GM11168 (cell line): ENCODE data around the gene TBC1D5.
"Not testable (repeated sequence)": the region's sequence is repeated elsewhere in the genome, so short reads cannot be mapped to it uniquely, and the experiment has no call there.

Source experiments
- in situ Hi-C: fragments of 300-500 bp; cut with MboI; formaldehyde crosslinking; loops from one replicate; pipeline ENCODE4 v1.12.0; 2022; ENCODE audit warnings: low sequenced_read_pairs; ENCODE audit not compliant: unreplicated experiment

The TBC1D5 gene

DNA sequence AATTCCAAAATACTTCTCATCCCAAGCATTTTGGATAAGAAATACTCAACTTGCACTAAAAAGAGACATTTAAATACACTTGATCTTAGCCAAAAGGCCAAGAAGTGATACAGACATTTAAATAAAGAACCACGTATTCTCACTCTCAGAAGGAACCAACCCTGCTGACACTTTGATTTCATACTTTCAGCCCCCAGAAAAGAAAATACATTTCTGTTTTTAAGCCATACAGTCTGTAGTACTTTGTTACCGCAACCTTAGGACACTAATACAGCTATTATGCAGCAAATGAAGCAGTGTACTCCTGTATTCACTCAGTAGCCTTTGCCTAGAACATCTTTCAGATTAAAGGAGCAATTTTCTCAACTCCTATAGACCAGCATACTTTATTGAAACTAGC lies 86.7 kb downstream of the TBC1D5 start:
- in situ Hi-C loops, result no loop called here

DNA sequence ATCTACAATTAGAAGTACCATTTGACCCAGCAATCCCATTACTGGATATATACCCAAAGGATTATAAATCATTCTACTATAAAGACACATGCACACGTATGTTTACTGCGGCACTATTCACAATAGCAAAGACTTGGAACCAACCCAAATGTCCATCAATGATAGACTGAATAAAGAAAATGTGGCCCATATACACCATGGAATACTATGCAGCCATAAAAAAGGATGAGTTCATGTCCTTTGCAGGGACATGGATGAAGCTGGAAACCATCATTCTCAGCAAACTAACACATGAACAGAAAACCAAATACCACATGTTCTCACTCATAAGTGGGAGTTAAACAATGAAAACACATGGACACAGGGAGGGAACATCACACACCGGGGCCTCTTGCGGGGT lies 92.7 kb downstream of the TBC1D5 start:
- in situ Hi-C loops, result not testable (repeated sequence)

DNA sequence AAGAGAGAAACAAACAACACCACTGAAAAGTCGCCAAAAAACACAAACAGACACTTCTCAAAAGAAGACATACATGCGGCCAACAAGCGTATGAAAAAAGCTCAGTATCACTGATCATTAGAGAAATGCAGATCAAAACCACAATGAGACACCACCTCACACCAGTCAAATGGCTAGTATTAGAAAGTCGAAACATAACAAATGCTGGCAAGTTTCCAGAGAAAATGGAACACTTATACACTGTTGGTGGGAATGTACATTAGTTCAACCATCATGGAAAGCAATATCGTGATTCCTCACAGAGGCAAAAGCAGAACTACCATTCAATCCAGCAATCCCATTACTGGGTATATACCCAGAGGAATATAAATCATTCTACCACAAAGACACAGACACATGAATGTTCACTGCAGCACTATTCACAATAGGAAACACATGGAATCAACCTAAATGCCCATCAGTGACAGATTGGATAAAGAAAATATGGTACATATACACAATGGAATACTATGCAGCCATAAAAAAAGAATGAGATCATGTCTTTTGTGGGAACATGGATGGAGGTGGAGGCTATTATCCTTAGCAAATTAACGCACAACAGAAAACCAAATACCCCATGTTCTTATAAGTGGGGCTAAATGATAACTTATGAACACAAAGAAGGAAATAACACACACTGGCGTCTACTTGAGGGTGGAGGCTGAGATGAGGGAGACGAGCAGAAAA lies 93.6 kb downstream of the TBC1D5 start:
- in situ Hi-C loops, result not testable (repeated sequence)

DNA sequence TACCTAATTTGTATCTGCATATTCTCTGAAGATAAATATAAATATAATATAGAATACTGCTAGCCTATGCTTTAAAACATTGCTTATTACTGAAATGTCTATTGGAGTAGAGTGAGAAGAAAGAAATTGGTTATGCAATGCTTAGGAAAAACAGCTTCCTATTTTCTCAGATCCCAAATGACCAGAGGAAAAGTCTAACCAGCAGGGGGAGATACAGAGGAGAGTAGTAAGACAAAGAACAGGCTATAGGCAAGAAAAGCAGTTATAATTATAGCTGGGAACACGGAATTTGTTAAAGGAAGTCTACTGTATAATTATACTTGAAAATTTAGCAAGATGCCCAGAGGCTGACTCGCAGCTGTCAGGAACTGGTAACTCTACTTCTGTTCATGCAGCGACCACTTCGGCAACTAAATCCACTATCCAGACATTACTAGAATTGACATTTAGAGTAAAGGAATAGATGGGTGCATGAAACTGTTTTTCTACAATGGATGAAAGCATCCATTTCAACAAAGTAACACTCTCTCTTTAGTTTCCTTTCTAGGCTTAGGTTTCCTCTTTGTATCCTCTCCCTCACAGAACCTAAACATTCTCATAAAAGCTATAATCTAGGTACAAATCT lies 97.2 kb downstream of the TBC1D5 start:
- in situ Hi-C loops, result no loop called here

DNA sequence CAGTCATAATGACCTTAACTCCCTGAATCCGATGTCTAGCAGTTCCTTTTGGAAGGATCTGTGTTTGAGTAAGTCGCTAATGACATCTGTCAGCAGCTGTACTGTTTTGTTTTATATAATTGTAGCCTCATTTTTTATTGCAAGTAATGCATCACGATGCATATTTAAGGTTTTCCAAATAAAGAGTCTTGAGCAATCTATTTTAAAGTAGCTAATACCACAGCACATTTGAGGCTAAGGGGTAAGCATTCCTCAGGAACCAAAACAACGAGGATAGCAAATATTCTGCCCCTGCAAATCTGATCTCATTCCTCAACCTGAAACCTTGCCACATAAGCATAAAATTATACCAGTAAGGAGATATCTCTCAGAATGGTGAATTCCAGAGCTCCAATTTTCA lies 98.7 kb downstream of the TBC1D5 start:
- in situ Hi-C loops, result no loop called here

DNA sequence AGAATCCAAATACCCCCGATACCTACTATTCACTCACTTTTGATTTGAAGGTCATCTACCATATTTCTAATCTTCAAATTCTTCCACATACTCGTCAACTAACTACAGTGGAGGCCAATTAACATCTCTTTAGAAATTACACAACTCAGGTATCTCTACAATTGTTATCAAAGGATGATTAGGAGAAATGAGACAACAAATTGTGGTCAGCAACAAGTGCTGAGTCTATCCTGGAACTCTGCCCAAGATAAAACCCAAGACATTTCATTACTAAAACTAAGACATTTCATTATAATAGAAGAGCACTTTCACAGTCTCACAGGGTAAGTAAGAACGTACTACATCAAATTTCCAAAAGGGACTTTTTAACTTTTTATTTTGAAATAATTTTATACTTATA lies 100.0 kb downstream of the TBC1D5 start:
- in situ Hi-C loops, result no loop called here

DNA sequence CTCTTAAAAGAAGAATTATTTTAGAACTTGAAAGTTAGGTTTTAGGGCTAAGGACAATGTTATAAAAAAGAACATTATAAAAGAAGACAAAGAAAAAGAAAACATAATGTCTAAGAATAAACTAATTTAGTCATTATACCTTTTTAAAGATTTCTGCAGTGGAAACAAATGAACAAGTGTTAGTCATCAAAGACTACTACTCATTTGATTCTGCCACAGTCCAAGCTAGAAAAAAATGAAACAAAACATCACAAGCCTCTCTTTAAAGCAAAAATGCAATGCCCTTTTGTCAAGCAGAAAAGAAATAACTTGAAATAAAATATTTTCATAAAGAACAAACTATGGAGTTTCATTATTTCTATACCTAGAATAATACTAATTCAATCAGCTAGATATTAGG lies 102.0 kb downstream of the TBC1D5 start:
- in situ Hi-C loops, result no loop called here

DNA sequence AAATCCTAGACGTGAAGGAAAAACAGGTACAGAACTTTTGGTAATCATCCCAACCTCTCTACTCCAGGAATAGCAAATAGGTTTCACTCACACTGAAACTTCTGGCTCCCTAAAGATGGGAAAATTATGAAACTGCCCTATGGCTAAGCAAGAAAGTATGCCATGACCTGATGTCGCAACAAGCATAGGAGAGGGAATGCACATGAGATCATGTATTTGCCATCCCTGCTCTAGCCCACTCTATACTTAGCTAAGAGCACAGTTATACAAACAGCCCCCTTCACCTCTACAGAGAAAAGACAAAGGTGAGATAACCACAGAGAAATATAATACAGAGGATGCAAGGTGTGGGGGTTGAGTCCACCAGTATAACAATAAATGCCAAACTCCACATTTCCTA lies 102.7 kb downstream of the TBC1D5 start:
- in situ Hi-C loops, result no loop called here

DNA sequence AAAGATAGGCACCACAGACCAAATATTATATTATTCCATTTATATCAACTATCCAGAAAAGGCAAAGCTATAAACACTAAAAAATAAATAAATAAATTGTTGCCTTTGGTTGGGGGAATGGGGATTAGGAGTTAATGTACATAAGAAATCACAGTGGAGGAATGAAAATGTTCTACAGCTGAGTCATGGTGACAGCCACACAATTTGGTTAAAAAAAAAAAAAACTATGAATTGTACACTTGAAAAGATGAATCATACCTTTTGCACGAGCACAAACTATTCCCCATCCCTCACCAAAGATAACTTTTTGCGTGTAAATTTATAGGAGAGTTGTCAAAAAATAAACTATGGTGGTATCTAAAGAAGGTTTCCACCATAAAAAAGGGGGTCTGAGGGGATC lies 103.2 kb downstream of the TBC1D5 start:
- in situ Hi-C loops, result no loop called here

DNA sequence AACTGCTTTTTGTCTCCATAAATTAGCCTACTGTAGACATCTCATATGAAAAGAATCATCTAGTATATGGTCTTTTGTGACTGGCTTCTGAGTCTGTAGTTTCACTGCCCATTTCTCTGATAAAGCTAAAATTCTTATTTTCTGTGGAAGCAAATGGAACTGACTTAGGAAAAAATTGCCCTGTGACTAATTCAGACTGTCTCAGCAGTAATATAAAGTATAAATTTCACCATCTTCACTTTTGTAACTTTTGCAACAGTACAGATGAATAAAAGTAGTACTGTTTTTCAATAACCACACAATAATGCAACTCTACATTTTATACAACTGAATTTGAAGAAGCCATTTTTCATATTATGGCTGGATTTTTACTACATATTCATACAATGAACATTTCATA lies 104.1 kb downstream of the TBC1D5 start:
- in situ Hi-C loops, result no loop called here

DNA sequence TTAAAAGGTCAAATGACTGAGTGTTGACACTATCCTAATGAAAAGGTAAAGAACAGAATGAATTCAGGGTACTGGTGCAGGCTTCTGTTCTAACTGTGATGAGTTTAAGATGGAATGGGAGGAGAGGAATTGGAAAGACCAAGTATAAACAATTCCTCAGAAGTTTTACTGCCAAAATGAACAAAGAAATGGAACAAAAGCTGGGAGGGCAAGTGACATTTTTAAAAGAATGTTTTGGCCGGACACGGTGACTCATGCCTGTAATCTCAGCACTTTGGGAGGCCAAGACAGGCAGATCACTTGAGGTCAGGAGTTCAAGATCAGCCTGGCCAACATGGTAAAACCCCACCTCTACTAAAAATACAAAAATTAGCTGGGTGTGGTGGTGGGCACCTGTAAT lies 106.8 kb downstream of the TBC1D5 start:
- in situ Hi-C loops, result not testable (repeated sequence)

DNA sequence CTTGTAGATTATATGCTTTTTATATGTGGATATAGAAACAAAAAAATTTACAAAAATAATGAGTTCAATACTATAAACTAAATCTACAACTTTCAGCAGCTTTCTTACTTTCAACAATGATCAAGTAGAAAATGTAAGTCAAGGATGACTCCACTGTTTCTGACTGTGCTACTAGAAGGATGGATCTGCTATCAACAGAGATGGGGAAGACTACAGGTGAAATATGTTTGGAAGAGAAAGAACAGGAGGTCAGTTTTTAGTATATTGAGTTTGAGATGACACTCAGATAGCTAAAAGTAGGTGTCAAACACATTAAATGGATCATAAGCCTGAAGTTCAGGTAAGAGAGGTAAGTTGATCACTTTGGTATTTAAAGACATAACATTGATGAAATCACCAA lies 107.5 kb downstream of the TBC1D5 start:
- in situ Hi-C loops, result no loop called here

DNA sequence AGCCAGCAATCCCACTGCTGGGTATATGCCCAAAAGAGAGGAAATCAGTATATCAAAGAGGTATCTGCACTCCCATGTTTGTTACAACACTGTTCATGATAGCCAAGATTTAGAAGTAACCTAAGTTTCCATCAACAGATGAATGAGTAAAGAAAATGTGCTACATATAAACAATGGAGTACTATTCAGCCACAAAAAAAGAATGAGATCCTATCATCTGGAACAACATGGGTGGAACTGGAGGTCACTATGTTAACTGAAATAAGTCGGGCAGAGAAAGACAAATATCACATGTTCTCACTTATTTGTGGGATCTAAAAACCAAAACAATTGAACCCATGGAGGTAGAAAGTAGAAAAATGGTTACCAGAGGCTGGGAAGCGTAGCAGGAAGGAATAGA lies 108.2 kb downstream of the TBC1D5 start:
- in situ Hi-C loops, result no loop called here

DNA sequence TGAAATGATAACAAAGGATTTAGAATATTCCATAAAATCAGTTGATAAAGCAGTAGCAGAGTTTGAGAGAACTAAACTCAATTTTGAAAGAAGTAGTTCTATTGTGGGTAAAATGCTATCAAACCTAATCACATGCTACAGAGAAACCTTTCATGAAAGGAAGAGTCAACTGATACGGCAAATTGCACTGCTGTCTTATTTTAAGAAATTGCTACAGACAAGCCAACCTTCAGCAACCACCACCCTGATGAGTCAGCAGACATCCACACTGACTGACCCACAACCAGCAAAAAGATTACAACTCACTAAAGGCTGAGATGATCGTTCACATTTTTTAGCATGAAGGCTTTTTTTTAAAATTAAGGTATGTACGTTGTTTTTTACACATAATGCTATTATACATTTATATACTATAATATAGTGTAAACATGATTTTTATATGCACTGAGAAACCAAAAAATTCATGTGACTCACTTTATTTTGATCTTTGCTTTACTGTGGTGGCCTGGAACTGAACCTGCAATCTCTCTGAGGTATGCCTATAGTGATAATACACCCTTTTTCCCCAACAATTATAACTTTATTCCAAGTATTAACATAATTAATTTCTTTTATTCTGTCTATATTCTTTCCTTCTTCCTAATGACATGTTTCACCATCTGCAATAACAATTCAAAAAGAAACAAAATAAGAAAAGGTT lies 109.9 kb downstream of the TBC1D5 start:
- in situ Hi-C loops, result no loop called here

DNA sequence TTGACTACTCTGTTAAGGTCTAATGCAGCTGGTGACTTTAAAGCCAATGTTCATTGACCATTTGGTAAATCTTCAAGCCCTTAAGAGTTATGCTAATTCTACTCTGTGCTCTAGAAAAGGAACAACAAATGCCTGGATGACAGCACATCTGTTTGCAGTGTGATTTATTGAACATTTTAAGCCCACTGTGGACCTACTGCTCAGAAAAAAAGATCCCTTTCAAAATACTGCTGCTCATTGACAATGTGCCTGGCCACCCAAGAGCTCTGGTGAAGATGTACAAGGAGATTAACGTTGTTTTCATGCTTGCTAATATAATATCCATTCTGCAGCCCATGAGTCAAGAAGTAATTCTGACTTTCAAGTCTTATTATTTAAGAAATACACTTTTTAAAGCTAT lies 110.8 kb downstream of the TBC1D5 start:
- in situ Hi-C loops, result no loop called here

DNA sequence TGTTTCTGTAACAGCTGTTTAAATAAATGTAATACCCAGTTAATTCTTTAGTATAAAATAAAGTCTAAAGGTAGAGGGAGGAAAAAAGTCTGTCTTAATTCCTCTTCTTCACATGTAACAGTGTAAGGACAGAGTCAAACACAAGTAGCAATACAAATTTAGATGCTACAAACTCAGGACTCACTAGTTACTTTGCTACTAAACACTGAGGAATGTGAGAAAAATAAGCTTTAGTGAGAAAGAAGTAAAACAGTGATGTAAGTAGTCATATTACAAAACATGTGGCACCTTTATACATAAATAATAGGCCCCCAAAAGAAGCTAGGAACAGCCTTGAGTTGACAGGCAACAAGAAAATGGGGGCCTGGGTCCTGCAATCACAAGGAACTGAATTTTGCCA lies 113.0 kb downstream of the TBC1D5 start:
- in situ Hi-C loops, result no loop called here

DNA sequence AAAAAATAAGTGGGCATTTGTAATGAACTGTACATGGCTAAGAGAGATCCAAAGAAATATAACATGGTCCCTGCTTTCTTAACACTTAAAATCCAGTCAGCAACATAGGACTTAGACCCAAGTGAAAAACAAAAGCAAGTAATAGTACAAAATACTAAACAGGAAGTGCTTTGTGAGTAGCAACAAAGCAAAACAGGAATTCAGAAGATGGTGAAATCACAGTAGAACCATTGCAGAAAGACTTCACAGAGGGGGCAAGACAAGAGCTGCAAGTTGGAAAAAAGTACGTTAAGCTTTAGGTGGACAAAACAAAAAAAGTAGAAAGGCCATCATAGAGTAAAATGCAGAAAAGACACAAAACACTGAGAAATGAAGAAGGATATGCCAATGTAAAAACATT lies 116.0 kb downstream of the TBC1D5 start:
- in situ Hi-C loops, result no loop called here

DNA sequence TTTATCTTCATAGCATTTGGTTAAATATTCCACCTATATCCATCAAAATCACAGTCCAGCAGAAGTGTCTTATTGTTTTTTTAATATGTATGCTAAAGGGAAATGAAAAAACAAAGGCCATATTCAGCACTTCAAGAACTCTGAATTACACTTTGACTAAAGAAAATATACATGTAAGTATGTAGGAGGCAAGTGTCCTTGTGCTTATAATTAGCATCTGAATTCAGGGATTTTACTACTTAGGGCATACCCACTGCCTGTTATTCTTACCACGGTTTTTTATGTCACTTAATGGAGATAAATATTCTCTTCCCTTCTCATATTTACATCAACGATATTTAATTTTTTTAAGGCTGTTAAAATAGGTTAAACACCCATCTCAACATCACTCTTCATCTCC lies 117.3 kb downstream of the TBC1D5 start:
- in situ Hi-C loops, result no loop called here

DNA sequence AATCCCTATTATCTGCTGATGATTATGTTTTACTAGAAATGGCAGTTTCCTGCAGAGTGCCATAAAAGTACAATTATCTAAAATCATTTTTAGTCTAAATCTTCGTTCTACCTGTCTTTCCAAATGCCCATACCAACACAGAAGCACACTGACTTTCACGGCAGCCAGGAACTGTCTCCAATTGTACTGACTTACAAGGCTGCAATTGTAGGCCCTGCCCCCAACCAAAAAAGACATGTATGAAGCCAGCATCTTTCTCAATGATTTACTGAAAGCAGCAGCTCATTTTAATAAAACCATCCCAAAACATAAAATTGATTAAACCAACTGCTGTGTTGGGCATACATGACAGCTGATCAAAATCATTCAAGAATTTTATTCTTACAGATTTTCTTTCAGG lies 119.0 kb downstream of the TBC1D5 start:
- in situ Hi-C loops, result loop anchor here (25.0 kb wide), 1 partner anchor 214 kb away; no protein-coding TSS in a partner anchor

DNA sequence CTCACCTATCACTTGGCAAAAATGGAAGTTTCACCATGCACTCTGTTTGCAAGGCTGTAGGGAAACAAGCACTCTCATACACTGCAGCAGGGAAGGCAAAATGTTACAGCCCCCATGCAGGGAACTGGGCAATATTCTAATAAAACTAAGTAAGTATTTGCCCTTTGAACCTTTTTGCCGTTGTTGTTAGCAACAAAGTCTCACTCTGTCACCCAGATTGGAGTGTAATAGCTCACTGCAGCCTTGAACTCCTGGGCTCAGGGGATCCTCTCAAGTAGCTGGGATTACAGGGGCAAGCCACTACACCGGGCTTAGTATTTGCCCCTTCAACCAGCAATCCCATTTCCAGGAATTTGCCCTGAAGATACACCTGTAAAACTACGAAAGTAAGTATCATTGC lies 122.5 kb downstream of the TBC1D5 start:
- in situ Hi-C loops, result loop anchor here (25.0 kb wide), 1 partner anchor 217 kb away; no protein-coding TSS in a partner anchor

DNA sequence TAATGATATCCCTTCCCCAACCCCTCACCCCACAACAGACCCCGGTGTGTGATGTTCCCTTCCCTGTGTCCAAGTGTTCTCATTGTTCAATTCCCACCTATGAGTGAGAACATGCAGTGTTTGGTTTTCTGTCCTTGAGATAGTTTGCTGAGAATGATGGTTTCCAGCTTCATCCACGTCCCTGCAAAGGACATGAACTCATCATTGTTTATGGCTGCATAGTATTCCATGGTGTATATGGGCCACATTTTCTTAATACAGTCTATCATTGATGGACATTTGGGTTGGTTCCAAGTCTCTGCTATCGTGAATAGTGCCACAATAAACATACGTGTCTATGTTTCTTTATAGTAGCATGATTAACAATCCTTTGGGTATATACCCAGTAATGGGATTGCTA lies 129.4 kb downstream of the TBC1D5 start:
- in situ Hi-C loops, result loop anchor here (25.0 kb wide), 1 partner anchor 224 kb away; no protein-coding TSS in a partner anchor
